Neutrophil (primary cell): ENCODE data around the gene TMEM39A.

Source experiments
- H3K27ac ChIP-seq: fragments of 200-600 bp; sonication (generic); 2 replicates; pipeline ENCODE4 v1.5.1; 2016; ENCODE audit warnings: mild to moderate bottlenecking, moderate library complexity
- H3K27me3 ChIP-seq: fragments of 200-600 bp; sonication (generic); 2 replicates; pipeline ENCODE4 v1.6.0; 2016; ENCODE audit warnings: mild to moderate bottlenecking
- H3K36me3 ChIP-seq: fragments of 200-600 bp; sonication (generic); 2 replicates; pipeline ENCODE4 v1.5.1; 2017
- H3K4me1 ChIP-seq, 2 experiments: fragments of 200-600 bp in 1 of 2; sonication (generic) in 1 of 2; 1 replicate in 1 of 2; 2 replicates in 1 of 2; pipeline versions ENCODE4 v1.5.1 to v1.6.1; 2013 to 2016; ENCODE audit warnings: low read depth in 1 of 2, low read length in 1 of 2, mild to moderate bottlenecking in 1 of 2, moderate library complexity in 1 of 2; ENCODE audit not compliant: control insufficient read depth in 1 of 2, insufficient read depth in 1 of 2
- H3K4me3 ChIP-seq, 2 experiments: fragments of 200-600 bp in 1 of 2; sonication (generic) in 1 of 2; 1 replicate in 1 of 2; 2 replicates in 1 of 2; pipeline ENCODE4 v1.5.1; 2013 to 2016; ENCODE audit warnings: low read depth in 1 of 2, low read length in 1 of 2, mild to moderate bottlenecking in 1 of 2, moderate library complexity in 1 of 2
- H3K9me3 ChIP-seq: fragments of 200-600 bp; sonication (generic); 2 replicates; pipeline ENCODE4 v1.5.1; 2016
- CTCF ChIP-seq: fragments of 200-600 bp; sonication (generic); IDR thresholded peaks from 2 replicates; pipeline ENCODE4 v1.5.1; 2016; ENCODE audit warnings: antibody characterized with exemption

Gene TMEM39A

GRCh38 chr3:119433613-119434325 is 29.6 kb downstream of the TMEM39A start:
- H3K4me3 ChIP-seq = no peak overlapping the region
- no peak overlapping the region for H3K27ac ChIP-seq
- peaks cover 92% of the 10 kb centered on the region for H3K36me3 ChIP-seq
- no peaks in the 10 kb centered on the region for H3K9me3 ChIP-seq
- TF ChIP-seq CTCF = no peak
- no peaks in the 10 kb centered on the region for H3K27me3 ChIP-seq
- H3K4me1 ChIP-seq = no peaks in the 10 kb centered on the region

- no peaks in the 10 kb centered on the region for H3K4me1 ChIP-seq
- TF ChIP-seq CTCF = no peak
- no peaks in the 10 kb centered on the region for H3K27me3 ChIP-seq
- H3K36me3 ChIP-seq = peaks cover 45% of the 10 kb centered on the region
- H3K9me3 ChIP-seq = peaks cover 17% of the 10 kb centered on the region
- no peak overlapping the region for H3K4me3 ChIP-seq
- H3K27ac ChIP-seq = no peak overlapping the region
Observed at GRCh38 chr3:119428538-119428937, 34.9 kb downstream of the TMEM39A start.

- no peak overlapping the region for H3K27ac ChIP-seq
- H3K4me1 ChIP-seq = no peaks in the 10 kb centered on the region
- TF ChIP-seq CTCF = no peak
- H3K27me3 ChIP-seq = no peaks in the 10 kb centered on the region
- H3K4me3 ChIP-seq = no peak overlapping the region
- H3K9me3 ChIP-seq = peaks cover 17% of the 10 kb centered on the region
- H3K36me3 ChIP-seq = peaks cover 37% of the 10 kb centered on the region
Observed at GRCh38 chr3:119427669-119428068, 35.7 kb downstream of the TMEM39A start.

- H3K9me3 ChIP-seq = no peaks in the 10 kb centered on the region
- H3K4me3 ChIP-seq = no peak overlapping the region
- no peaks in the 10 kb centered on the region for H3K27me3 ChIP-seq
- no peaks in the 10 kb centered on the region for H3K36me3 ChIP-seq
- no peaks in the 10 kb centered on the region for H3K4me1 ChIP-seq
- no peak for TF ChIP-seq CTCF
- H3K27ac ChIP-seq = no peak overlapping the region
Observed at GRCh38 chr3:119420196-119420595, 43.2 kb downstream of the TMEM39A start.

GRCh38 chr3:119418641-119419040 is 44.8 kb downstream of the TMEM39A start:
- Histone ChIP-seq H3K27ac (no peak overlapping the region), H3K4me3 (no peak overlapping the region), H3K27me3 (no peaks in the 10 kb centered on the region), H3K4me1 (no peaks in the 10 kb centered on the region), H3K9me3 (no peaks in the 10 kb centered on the region), H3K36me3 (no peaks in the 10 kb centered on the region)
- no peak for TF ChIP-seq CTCF
